ENCODE measurements around the gene ARMC7. TPM values are rescaled to one million over a fixed set of nuclear protein-coding genes. Genes with fewer than 3 reads are reported as not detected.

Gene ARMC7
- total RNA-seq, 1 donor from 2014 or later = 1.9 TPM

DNA sequence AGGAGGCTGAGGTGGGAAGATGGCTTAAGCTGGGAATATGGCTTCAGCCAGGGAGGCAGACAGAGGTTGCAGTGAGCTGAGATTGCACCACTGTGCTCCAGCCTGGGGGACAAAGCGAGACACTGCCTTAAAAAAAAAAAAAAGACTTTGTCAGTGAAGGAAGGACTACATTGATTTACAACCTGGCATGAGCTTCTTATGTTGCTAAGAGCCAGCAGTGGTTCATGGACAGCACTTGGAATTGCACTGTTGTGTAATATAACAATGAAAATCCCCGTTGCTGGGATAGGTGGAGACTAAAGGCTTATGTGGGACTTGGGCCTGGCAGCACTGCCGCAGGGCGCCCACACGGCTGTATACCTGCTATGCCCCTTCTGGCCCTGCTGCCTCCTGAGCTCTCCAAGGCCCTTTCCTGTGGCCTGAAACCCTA lies 36.1 kb upstream of the ARMC7 start:
- no peaks in the 10 kb centered on the region for H4K20me1 ChIP-seq (ENCODE audit: low read depth)
- Mint-ChIP-seq H3K36me3 (no peaks in the 10 kb centered on the region), H3K4me3 (no peak overlapping the region), H3K4me1 (peaks cover 4% of the 10 kb centered on the region), H3K27ac (no peak overlapping the region), H3K9me3 (no peaks in the 10 kb centered on the region), H3K27me3 (ENCODE audit: insufficient read depth, low read depth) (peaks cover 2% of the 10 kb centered on the region)
- H3K36me3 ChIP-seq = no peaks in the 10 kb centered on the region
- no peak for TF ChIP-seq EZH2phosphoT487 (IDR thresholded peaks at IDR 0.05)
- TF ChIP-seq EZH2 (IDR thresholded peaks at IDR 0.05) = no peak
- TF ChIP-seq, protein P1, sequence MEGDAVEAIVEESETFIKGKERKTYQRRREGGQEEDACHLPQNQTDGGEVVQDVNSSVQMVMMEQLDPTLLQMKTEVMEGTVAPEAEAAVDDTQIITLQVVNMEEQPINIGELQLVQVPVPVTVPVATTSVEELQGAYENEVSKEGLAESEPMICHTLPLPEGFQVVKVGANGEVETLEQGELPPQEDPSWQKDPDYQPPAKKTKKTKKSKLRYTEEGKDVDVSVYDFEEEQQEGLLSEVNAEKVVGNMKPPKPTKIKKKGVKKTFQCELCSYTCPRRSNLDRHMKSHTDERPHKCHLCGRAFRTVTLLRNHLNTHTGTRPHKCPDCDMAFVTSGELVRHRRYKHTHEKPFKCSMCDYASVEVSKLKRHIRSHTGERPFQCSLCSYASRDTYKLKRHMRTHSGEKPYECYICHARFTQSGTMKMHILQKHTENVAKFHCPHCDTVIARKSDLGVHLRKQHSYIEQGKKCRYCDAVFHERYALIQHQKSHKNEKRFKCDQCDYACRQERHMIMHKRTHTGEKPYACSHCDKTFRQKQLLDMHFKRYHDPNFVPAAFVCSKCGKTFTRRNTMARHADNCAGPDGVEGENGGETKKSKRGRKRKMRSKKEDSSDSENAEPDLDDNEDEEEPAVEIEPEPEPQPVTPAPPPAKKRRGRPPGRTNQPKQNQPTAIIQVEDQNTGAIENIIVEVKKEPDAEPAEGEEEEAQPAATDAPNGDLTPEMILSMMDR (IDR thresholded peaks at IDR 0.05) = no peak
- no peak overlapping the region for H2AFZ ChIP-seq (replicated peaks)
- peaks cover 3% of the 10 kb centered on the region for H3F3A ChIP-seq (ENCODE audit: low read depth)
- H3K9ac ChIP-seq = no peak overlapping the region
- no peaks in the 10 kb centered on the region for H3K9me3 ChIP-seq (ENCODE audit: low read depth)
- no peak for DNase-seq (ENCODE audit: low spot score)
- no peak overlapping the region for H3K4me3 ChIP-seq
- H3K27ac ChIP-seq = no peak overlapping the region
- no peaks in the 10 kb centered on the region for H3K4me1 ChIP-seq
- no peaks in the 10 kb centered on the region for H3K79me2 ChIP-seq (ENCODE audit: low read depth)
- no peak overlapping the region for H3K4me2 ChIP-seq
- no peaks in the 10 kb centered on the region for H3K27me3 ChIP-seq

- Histone ChIP-seq H3K79me2 (ENCODE audit: low read depth) (no peaks in the 10 kb centered on the region), H4K20me1 (ENCODE audit: low read depth) (no peaks in the 10 kb centered on the region), H3K9me3 (ENCODE audit: low read depth) (no peaks in the 10 kb centered on the region), H2AFZ (replicated peaks) (no peak overlapping the region), H3K4me3 (no peak overlapping the region), H3K27me3 (no peaks in the 10 kb centered on the region), H3K27ac (no peak overlapping the region), H3K4me1 (no peaks in the 10 kb centered on the region), H3K36me3 (no peaks in the 10 kb centered on the region), H3K9ac (no peak overlapping the region), H3K4me2 (no peak overlapping the region), H3F3A (ENCODE audit: low read depth) (peaks cover 3% of the 10 kb centered on the region)
- TF ChIP-seq, protein P1 (IDR thresholded peaks at IDR 0.05) = no peak
- no peak for TF ChIP-seq EZH2phosphoT487 (IDR thresholded peaks at IDR 0.05)
- TF ChIP-seq EZH2 (IDR thresholded peaks at IDR 0.05) = no peak
- Mint-ChIP-seq H3K27ac (no peak overlapping the region), H3K27me3 (ENCODE audit: insufficient read depth, low read depth) (peaks cover 4% of the 10 kb centered on the region), H3K4me1 (peaks cover 11% of the 10 kb centered on the region), H3K36me3 (no peaks in the 10 kb centered on the region), H3K9me3 (no peaks in the 10 kb centered on the region), H3K4me3 (no peak overlapping the region)
- DNase-seq (ENCODE audit: low spot score) = no peak
These were observed 35.2 kb upstream of the ARMC7 start for GRCh38 chr17:75074532-75074931.

DNA sequence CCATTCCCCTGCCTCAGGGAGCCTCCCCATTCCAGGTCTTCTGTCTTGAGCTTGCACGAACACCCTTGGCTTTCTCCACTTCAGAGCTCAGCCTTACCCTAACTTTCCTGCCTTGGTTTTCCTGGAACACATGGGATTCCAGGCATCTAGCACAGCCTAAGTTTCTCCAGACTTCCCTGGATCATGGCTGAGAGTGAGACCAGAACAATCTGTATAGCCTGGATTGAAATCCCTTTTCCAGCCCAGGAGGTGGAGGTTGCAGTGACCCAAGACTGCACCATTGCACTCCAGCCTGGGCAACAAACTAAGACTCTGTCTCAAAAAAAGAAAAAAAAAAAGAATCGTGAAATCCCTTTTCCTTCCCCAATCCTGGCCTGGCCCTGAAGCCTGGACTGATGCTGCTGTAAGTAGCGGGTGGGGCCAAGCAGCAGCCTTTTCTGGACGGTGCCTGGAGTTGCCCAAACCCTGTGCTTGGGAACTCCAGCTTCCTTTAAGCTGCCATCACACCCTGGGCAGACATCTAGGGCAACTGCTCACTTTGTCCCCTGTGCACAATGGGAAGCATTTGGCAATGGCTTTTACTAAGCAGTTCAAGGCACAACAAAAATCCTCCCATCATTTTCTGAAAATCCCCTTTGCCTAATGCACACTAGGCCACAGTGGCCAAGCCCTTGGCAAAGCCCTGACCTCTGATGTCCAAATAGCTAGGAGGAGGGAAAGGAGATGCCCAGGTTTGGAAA lies 34.0 kb upstream of the ARMC7 start:
- H3K27me3 Mint-ChIP-seq (ENCODE audit: insufficient read depth, low read depth) = peaks cover 8% of the 10 kb centered on the region
- H3K9me3 Mint-ChIP-seq = no peaks in the 10 kb centered on the region
- H3K27ac ChIP-seq = no peak overlapping the region
- no peak overlapping the region for H2AFZ ChIP-seq (replicated peaks)
- TF ChIP-seq, protein P1 (IDR thresholded peaks at IDR 0.05) = no peak
- TF ChIP-seq EZH2phosphoT487 (IDR thresholded peaks at IDR 0.05) (no peak), EZH2 (IDR thresholded peaks at IDR 0.05) (no peak)
- no peaks in the 10 kb centered on the region for H4K20me1 ChIP-seq (ENCODE audit: low read depth)
- H3K79me2 ChIP-seq (ENCODE audit: low read depth) = no peaks in the 10 kb centered on the region
- no peaks in the 10 kb centered on the region for H3K36me3 ChIP-seq
- no peak overlapping the region for H3K9ac ChIP-seq
- peaks cover 3% of the 10 kb centered on the region for H3F3A ChIP-seq (ENCODE audit: low read depth)
- peak overlapping the region; percentile 46 for H3K4me3 Mint-ChIP-seq
- H3K27ac Mint-ChIP-seq = peak overlapping the region; percentile 34
- peaks cover 11% of the 10 kb centered on the region for H3K4me1 Mint-ChIP-seq
- no peaks in the 10 kb centered on the region for H3K4me1 ChIP-seq
- no peaks in the 10 kb centered on the region for H3K9me3 ChIP-seq (ENCODE audit: low read depth)
- DNase-seq (ENCODE audit: low spot score) = no peak
- H3K36me3 Mint-ChIP-seq = no peaks in the 10 kb centered on the region
- H3K4me2 ChIP-seq = no peak overlapping the region
- no peaks in the 10 kb centered on the region for H3K27me3 ChIP-seq
- no peak overlapping the region for H3K4me3 ChIP-seq

Data from neural progenitor cell (in vitro differentiated cells).